WTC11 (cell line): ENCODE measurements around the gene FKBP10. TPM values are rescaled to one million over a fixed set of nuclear protein-coding genes. Genes with fewer than 3 reads are reported as not detected.

Experiments
- ATAC-seq: fragments of 200-7000 bp; cut with Tn5 transposase; 2 replicates; pipeline ENCODE4 v1.10.0; 2021; ENCODE audit warnings: mild to moderate bottlenecking, moderate library complexity
- CTCF ChIA-PET: fragments of 300-600 bp; sonication (Branson Sonifier 250); formaldehyde crosslinking; loops from one replicate; lab custom pipeline; 2021; ENCODE audit warnings: antibody characterized with exemption; lab: Charles Lee
- POLR2A ChIA-PET: fragments of 350-600 bp; sonication (Branson Sonifier 250); formaldehyde crosslinking; loops from one replicate; lab custom pipeline; 2021; ENCODE audit warnings: antibody characterized with exemption; lab: Charles Lee
- DNase-seq: peaks from one replicate; pipeline ENCODE4 v3.0.0; 2021; ENCODE audit warnings: low spot score
- H3K27ac Mint-ChIP-seq: 2 replicates; pipeline ENCODE4 v1.8.0; 2021; ENCODE audit warnings: mixed read lengths
- H3K27me3 Mint-ChIP-seq: 2 replicates; pipeline ENCODE4 v1.8.0; 2021; ENCODE audit warnings: low read depth, mild to moderate bottlenecking, moderate library complexity, mixed read lengths
- H3K36me3 Mint-ChIP-seq: 2 replicates; pipeline ENCODE4 v1.8.0; 2021; ENCODE audit warnings: mixed read lengths
- H3K4me1 Mint-ChIP-seq: 2 replicates; pipeline ENCODE4 v1.8.0; 2022; ENCODE audit warnings: mixed read lengths
- H3K4me3 Mint-ChIP-seq: 2 replicates; pipeline ENCODE4 v1.8.0; 2021; ENCODE audit warnings: mild to moderate bottlenecking, moderate library complexity, mixed read lengths
- H3K9me3 Mint-ChIP-seq: 2 replicates; pipeline ENCODE4 v1.8.0; 2021; ENCODE audit warnings: mixed read lengths
- ARID4B ChIP-seq: sonication (generic); formaldehyde crosslinking; IDR thresholded peaks from 2 replicates; pipeline ENCODE4 v1.8.0; 2023; ENCODE audit warnings: missing genetic modification reagents, mild to moderate bottlenecking, borderline replicate concordance
- ATF1 ChIP-seq: sonication (generic); formaldehyde crosslinking; IDR thresholded peaks from 2 replicates; pipeline ENCODE4 v1.8.1; 2023; ENCODE audit warnings: mild to moderate bottlenecking, moderate library complexity, missing genetic modification reagents
- CBFB ChIP-seq: sonication (generic); formaldehyde crosslinking; IDR thresholded peaks from 2 replicates; pipeline ENCODE4 v1.8.1; 2022; ENCODE audit warnings: mild to moderate bottlenecking, low read depth, missing genetic modification reagents
- ELF4 ChIP-seq: sonication (generic); formaldehyde crosslinking; IDR thresholded peaks from 2 replicates; pipeline ENCODE4 v1.8.1; 2022; ENCODE audit warnings: low read depth, mild to moderate bottlenecking, moderate library complexity, missing genetic modification reagents
- EMX1 ChIP-seq: fragments of 250-450 bp; sonication (Bioruptor Pico); IDR thresholded peaks from 2 replicates; pipeline ENCODE4 v1.8.0; 2021; ENCODE audit warnings: mild to moderate bottlenecking
- ETV6 ChIP-seq: sonication (generic); formaldehyde crosslinking; IDR thresholded peaks from 2 replicates; pipeline ENCODE4 v1.8.1; 2022; ENCODE audit warnings: mild to moderate bottlenecking, missing genetic modification reagents
- FOXJ3 ChIP-seq: sonication (generic); formaldehyde crosslinking; IDR thresholded peaks from 2 replicates; pipeline ENCODE4 v1.9.0; 2021; ENCODE audit warnings: missing genetic modification reagents, mild to moderate bottlenecking, borderline replicate concordance
- JAZF1 ChIP-seq: fragments of 250-450 bp; sonication (Bioruptor Pico); IDR thresholded peaks from 2 replicates; pipeline ENCODE4 v1.9.0; 2021; ENCODE audit warnings: moderate library complexity, mild to moderate bottlenecking, inconsistent platforms
- KAT7 ChIP-seq: sonication (generic); formaldehyde crosslinking; IDR thresholded peaks from 2 replicates; pipeline ENCODE4 v1.8.1; 2023; ENCODE audit warnings: missing genetic modification reagents, mild to moderate bottlenecking, borderline replicate concordance
- PRDM15 ChIP-seq: sonication (generic); formaldehyde crosslinking; IDR thresholded peaks from 2 replicates; pipeline ENCODE4 v1.8.0; 2022; ENCODE audit warnings: missing genetic modification reagents
- PRRX2 ChIP-seq: fragments of 250-450 bp; sonication (Bioruptor Pico); IDR thresholded peaks from 2 replicates; pipeline ENCODE4 v1.8.0; 2021; ENCODE audit warnings: mild to moderate bottlenecking
- RELA ChIP-seq: sonication (generic); formaldehyde crosslinking; IDR thresholded peaks from 2 replicates; pipeline ENCODE4 v1.8.1; 2022; ENCODE audit warnings: missing genetic modification reagents, mild to moderate bottlenecking, borderline replicate concordance
- TEAD4 ChIP-seq: sonication (generic); formaldehyde crosslinking; IDR thresholded peaks from 2 replicates; pipeline ENCODE4 v1.8.0; 2022; ENCODE audit warnings: mild to moderate bottlenecking, missing genetic modification reagents
- USF1 ChIP-seq: sonication (generic); formaldehyde crosslinking; IDR thresholded peaks from 2 replicates; pipeline ENCODE4 v1.8.0; 2022; ENCODE audit warnings: mild to moderate bottlenecking, missing genetic modification reagents
- ZNF138 ChIP-seq: sonication (generic); formaldehyde crosslinking; conservative IDR thresholded peaks from 2 replicates; pipeline ENCODE4 v1.8.1; 2022; ENCODE audit warnings: mild to moderate bottlenecking, moderate library complexity, missing genetic modification reagents
- ZNF219 ChIP-seq: sonication (generic); formaldehyde crosslinking; IDR thresholded peaks from 2 replicates; pipeline ENCODE4 v1.8.0; 2023; ENCODE audit warnings: missing genetic modification reagents, mild to moderate bottlenecking, borderline replicate concordance
- ZNF317 ChIP-seq: sonication (generic); formaldehyde crosslinking; IDR thresholded peaks from 2 replicates; pipeline ENCODE4 v1.8.1; 2023; ENCODE audit warnings: low read depth, mild to moderate bottlenecking, moderate library complexity, missing genetic modification reagents, borderline replicate concordance
- ZNF416 ChIP-seq: fragments of 250-450 bp; sonication (Bioruptor Pico); IDR thresholded peaks from 2 replicates; pipeline ENCODE4 v1.9.0; 2021; ENCODE audit warnings: mild to moderate bottlenecking, inconsistent platforms
- total RNA-seq: library from RNA; stranded (reverse); gene quantifications from 3 replicates; pipeline ENCODE4 v1.2.3, GENCODE V29; 2021
- TF ChIP-seq, protein P1 (sequence below): sonication (generic); formaldehyde crosslinking; IDR thresholded peaks from 2 replicates; pipeline ENCODE4 v1.8.1; 2022; ENCODE audit warnings: missing genetic modification reagents, borderline replicate concordance
- TF ChIP-seq, protein P2 (sequence below): sonication (generic); formaldehyde crosslinking; IDR thresholded peaks from 2 replicates; pipeline ENCODE4 v1.8.0; 2022; ENCODE audit warnings: mild to moderate bottlenecking, missing genetic modification reagents
- TF ChIP-seq, protein P3 (sequence below): fragments of 250-450 bp; sonication (Bioruptor Pico); IDR thresholded peaks from 2 replicates; pipeline ENCODE4 v1.9.0; 2021; ENCODE audit warnings: mild to moderate bottlenecking

FKBP10 gene
- total RNA-seq, 1 experiment from 2014 or later = 243 TPM

- CTCF ChIA-PET = interaction anchor here (1.1 kb wide), 1 partner anchor 62 kb away, joined by 3 read pairs; the partner anchor contains the start of gene JUP
- ATAC-seq (no peak), DNase-seq (no peak)
- Mint-ChIP-seq H3K27me3 (no peaks in the 10 kb centered on the region), H3K36me3 (peaks cover 10% of the 10 kb centered on the region), H3K4me3 (no peak overlapping the region), H3K27ac (no peak overlapping the region), H3K9me3 (no peaks in the 10 kb centered on the region), H3K4me1 (peaks cover 2% of the 10 kb centered on the region; the same call in 1 of the 2 replicates)
- no peak for TF ChIP-seq KAT7 (CRISPR knock-in tag)
- TF ChIP-seq, protein P1, sequence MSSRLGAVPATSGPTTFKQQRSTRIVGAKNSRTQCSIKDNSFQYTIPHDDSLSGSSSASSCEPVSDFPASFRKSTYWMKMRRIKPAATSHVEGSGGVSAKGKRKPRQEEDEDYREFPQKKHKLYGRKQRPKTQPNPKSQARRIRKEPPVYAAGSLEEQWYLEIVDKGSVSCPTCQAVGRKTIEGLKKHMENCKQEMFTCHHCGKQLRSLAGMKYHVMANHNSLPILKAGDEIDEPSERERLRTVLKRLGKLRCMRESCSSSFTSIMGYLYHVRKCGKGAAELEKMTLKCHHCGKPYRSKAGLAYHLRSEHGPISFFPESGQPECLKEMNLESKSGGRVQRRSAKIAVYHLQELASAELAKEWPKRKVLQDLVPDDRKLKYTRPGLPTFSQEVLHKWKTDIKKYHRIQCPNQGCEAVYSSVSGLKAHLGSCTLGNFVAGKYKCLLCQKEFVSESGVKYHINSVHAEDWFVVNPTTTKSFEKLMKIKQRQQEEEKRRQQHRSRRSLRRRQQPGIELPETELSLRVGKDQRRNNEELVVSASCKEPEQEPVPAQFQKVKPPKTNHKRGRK (CRISPR knock-in tag) = no peak
- TF ChIP-seq ZNF416 (CRISPR knock-in tag) = no peak
- TF ChIP-seq, protein P2, sequence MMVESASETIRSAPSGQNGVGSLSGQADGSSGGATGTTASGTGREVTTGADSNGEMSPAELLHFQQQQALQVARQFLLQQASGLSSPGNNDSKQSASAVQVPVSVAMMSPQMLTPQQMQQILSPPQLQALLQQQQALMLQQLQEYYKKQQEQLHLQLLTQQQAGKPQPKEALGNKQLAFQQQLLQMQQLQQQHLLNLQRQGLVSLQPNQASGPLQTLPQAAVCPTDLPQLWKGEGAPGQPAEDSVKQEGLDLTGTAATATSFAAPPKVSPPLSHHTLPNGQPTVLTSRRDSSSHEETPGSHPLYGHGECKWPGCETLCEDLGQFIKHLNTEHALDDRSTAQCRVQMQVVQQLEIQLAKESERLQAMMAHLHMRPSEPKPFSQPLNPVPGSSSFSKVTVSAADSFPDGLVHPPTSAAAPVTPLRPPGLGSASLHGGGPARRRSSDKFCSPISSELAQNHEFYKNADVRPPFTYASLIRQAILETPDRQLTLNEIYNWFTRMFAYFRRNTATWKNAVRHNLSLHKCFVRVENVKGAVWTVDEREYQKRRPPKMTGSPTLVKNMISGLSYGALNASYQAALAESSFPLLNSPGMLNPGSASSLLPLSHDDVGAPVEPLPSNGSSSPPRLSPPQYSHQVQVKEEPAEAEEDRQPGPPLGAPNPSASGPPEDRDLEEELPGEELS (CRISPR knock-in tag) = no peak
- TF ChIP-seq EMX1 (CRISPR knock-in tag) = no peak
- TF ChIP-seq ETV6 (CRISPR knock-in tag) = no peak
- no peak for TF ChIP-seq JAZF1 (CRISPR knock-in tag)
- POLR2A ChIA-PET = no interaction called here
Measured at GRCh38 chr17:41848788-41849187, 36.0 kb downstream of the FKBP10 start.

GRCh38 chr17:41849251-41849990 is 36.6 kb downstream of the FKBP10 start:
- ChIA-PET CTCF (interaction anchor here (0.6 kb wide), 1 partner anchor 49 kb away, joined by 3 read pairs; no protein-coding TSS in a partner anchor), POLR2A (interaction anchor here (0.6 kb wide), 1 partner anchor 1054 kb away, joined by 3 read pairs; no protein-coding TSS in a partner anchor)
- peaks cover 2% of the 10 kb centered on the region; the same call in 1 of the 2 replicates for H3K4me1 Mint-ChIP-seq
- ATAC-seq (no peak), DNase-seq (no peak)
- no peak overlapping the region for H3K27ac Mint-ChIP-seq
- no peak overlapping the region for H3K4me3 Mint-ChIP-seq
- no peaks in the 10 kb centered on the region for H3K27me3 Mint-ChIP-seq
- H3K36me3 Mint-ChIP-seq = peaks cover 16% of the 10 kb centered on the region
- no peaks in the 10 kb centered on the region for H3K9me3 Mint-ChIP-seq
- TF ChIP-seq TEAD4 (CRISPR knock-in tag) = no peak
- no peak for TF ChIP-seq USF1
- no peak for TF ChIP-seq JAZF1 (CRISPR knock-in tag)
- TF ChIP-seq, protein P3, sequence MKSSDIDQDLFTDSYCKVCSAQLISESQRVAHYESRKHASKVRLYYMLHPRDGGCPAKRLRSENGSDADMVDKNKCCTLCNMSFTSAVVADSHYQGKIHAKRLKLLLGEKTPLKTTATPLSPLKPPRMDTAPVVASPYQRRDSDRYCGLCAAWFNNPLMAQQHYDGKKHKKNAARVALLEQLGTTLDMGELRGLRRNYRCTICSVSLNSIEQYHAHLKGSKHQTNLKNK (CRISPR knock-in tag) = no peak
- no peak for TF ChIP-seq CBFB (CRISPR knock-in tag)
- TF ChIP-seq ELF4 (CRISPR knock-in tag) = no peak
- no peak for TF ChIP-seq ATF1 (CRISPR knock-in tag)
- no peak for TF ChIP-seq ZNF317
- no peak for TF ChIP-seq ZNF138 (CRISPR knock-in tag)
- TF ChIP-seq ZNF219 (CRISPR knock-in tag) = no peak
- TF ChIP-seq ARID4B (CRISPR knock-in tag) = no peak
- no peak for TF ChIP-seq FOXJ3 (CRISPR knock-in tag)
- no peak for TF ChIP-seq PRDM15 (CRISPR knock-in tag)
- TF ChIP-seq RELA (CRISPR knock-in tag) = no peak
- no peak for TF ChIP-seq PRRX2 (CRISPR knock-in tag)
